Stomach (tissue), 9 donors: ENCODE data around the gene SNRNP25. TPM values are rescaled to one million over a fixed set of nuclear protein-coding genes. Genes with fewer than 3 reads are reported as not detected.

Experiments used
- DNase-seq, 2 donors: peaks; one replicate each; pipeline versions ENCODE4 v3.0.0 to v3.0.0-alpha.2; 2013 to 2019
- H3K27ac ChIP-seq, 5 donors: fragments of 200-600 bp in 4 of 5; sonication (generic) in 4 of 5; one replicate each; pipeline ENCODE4 v1.5.1; 2013 to 2019; ENCODE audit warnings: mild to moderate bottlenecking in 1 of 5, moderate library complexity in 1 of 5
- H3K27me3 ChIP-seq, 3 donors: fragments of 200-600 bp; sonication (generic); one replicate each; pipeline ENCODE4 v1.5.1; 2017 to 2019; ENCODE audit warnings: mixed run types in 1 of 3
- H3K36me3 ChIP-seq, 4 donors: fragments of 200-600 bp; sonication (generic); 1 replicate in 3 of 4; 2 replicates in 1 of 4; pipeline ENCODE4 v1.5.1; 2016 to 2019
- H3K4me1 ChIP-seq, 4 donors: fragments of 200-600 bp; sonication (generic); one replicate each; pipeline ENCODE4 v1.5.1; 2016 to 2019
- H3K4me3 ChIP-seq, 4 donors: fragments of 200-600 bp; sonication (generic) in 3 of 4; one replicate each; pipeline ENCODE4 v1.5.1; 2016 to 2019; ENCODE audit warnings: mild to moderate bottlenecking in 1 of 4
- H3K9me3 ChIP-seq, 4 donors: fragments of 200-600 bp; sonication (generic); one replicate each; pipeline ENCODE4 v1.5.1; 2016 to 2019
- EP300 ChIP-seq: sonication (generic); formaldehyde crosslinking; IDR thresholded peaks from one replicate; pipeline ENCODE4 v1.6.1; 2017; ENCODE audit warnings: antibody characterized with exemption
- POLR2A ChIP-seq, 4 donors: fragments of 450-650 bp; IDR thresholded peaks; one replicate each; pipeline ENCODE4 v1.6.1; 2016; ENCODE audit warnings: antibody characterized with exemption in 4 of 4, control low read depth in 2 of 4, mild to moderate bottlenecking in 1 of 4, moderate library complexity in 1 of 4
- POLR2AphosphoS5 ChIP-seq, 3 donors: sonication (generic); formaldehyde crosslinking; IDR thresholded peaks; one replicate each; pipeline ENCODE4 v1.6.1; 2016; ENCODE audit warnings: antibody characterized with exemption in 3 of 3
- WGBS, 5 donors: extraction: QIAGEN DNeasy Blood & Tissue Kit in 3 of 5; methylation state at CpG; one replicate each; pipeline versions ENCODE4 v1.1.5 to v1.1.7; 2013 to 2018; 5-methylcytosine and 5-hydroxymethylcytosine counted together
- intact Hi-C: fragments of 100-400 bp; cut with DNase I; formaldehyde crosslinking; loops from one replicate; pipeline ENCODE4 v1.15.1; 2023; ENCODE audit warnings: low total_unique reads
- polyA plus RNA-seq, 3 donors: library from polyadenylated mRNA; stranded (reverse); fragments of 200-250 nt; gene quantifications; one replicate each; pipeline ENCODE4 v1.2.3, GENCODE V29; 2013
- total RNA-seq, 5 donors: library from RNA; depleted of rRNA; stranded (reverse); fragments of >200 nt; gene quantifications; one replicate each; pipeline versions ENCODE4 v1.1.0 to v1.2.3, GENCODE V29; 2014 to 2016
- TF ChIP-seq, protein P1 (sequence below), 7 experiments: fragments of 450-650 bp in 4 of 7; fragments of 200-600 bp in 3 of 7; sonication (generic) in 3 of 7; IDR thresholded peaks; one replicate each; pipeline ENCODE4 v1.5.1; 2016 to 2019; ENCODE audit warnings: antibody characterized with exemption in 7 of 7, control low read depth in 2 of 7, mild to moderate bottlenecking in 1 of 7
- donor health status: healthy with polysubstance abuse.
- donor health status: Bipolar disorder and iron deficiency.
- donor health status: healthy.

The SNRNP25 gene
- total and polyA plus RNA-seq, 8 donors, result 2.3 to 40.2 (median 19.3) TPM

- Histone ChIP-seq H3K36me3 (peaks cover 61 to 76% (median 74%) of the 10 kb centered on the region in 4 donors), H3K27ac (no peak overlapping the region), H3K27me3 (no peaks in the 10 kb centered on the region), H3K9me3 (no peaks in the 10 kb centered on the region), H3K4me3 (no peak overlapping the region), H3K4me1 (peaks cover 5 to 21% (median 12%) of the 10 kb centered on the region in 4 donors)
- DNase-seq, result no peak
- WGBS, 5 donors, result 64 to 80% (median 77%) methylated on average over 6 to 8 of the region's 8 CpGs
- intact Hi-C loops, result no loop called here
- TF ChIP-seq POLR2AphosphoS5 (IDR thresholded peaks at IDR 0.05), result no peak
- TF ChIP-seq, protein P1, sequence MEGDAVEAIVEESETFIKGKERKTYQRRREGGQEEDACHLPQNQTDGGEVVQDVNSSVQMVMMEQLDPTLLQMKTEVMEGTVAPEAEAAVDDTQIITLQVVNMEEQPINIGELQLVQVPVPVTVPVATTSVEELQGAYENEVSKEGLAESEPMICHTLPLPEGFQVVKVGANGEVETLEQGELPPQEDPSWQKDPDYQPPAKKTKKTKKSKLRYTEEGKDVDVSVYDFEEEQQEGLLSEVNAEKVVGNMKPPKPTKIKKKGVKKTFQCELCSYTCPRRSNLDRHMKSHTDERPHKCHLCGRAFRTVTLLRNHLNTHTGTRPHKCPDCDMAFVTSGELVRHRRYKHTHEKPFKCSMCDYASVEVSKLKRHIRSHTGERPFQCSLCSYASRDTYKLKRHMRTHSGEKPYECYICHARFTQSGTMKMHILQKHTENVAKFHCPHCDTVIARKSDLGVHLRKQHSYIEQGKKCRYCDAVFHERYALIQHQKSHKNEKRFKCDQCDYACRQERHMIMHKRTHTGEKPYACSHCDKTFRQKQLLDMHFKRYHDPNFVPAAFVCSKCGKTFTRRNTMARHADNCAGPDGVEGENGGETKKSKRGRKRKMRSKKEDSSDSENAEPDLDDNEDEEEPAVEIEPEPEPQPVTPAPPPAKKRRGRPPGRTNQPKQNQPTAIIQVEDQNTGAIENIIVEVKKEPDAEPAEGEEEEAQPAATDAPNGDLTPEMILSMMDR (IDR thresholded peaks at IDR 0.05), result no peak
- TF ChIP-seq EP300, result no peak
- TF ChIP-seq POLR2A (IDR thresholded peaks at IDR 0.05), result no peak
Measured at GRCh38 chr16:57711-58110, 4.1 kb downstream of the SNRNP25 start.

GRCh38 chr16:58491-59439, 5.1 kb downstream of the SNRNP25 start:
- Histone ChIP-seq H3K27ac (no peak overlapping the region), H3K4me1 (peaks cover 5 to 16% (median 8%) of the 10 kb centered on the region in 4 donors), H3K36me3 (peaks cover 71 to 86% (median 85%) of the 10 kb centered on the region in 4 donors), H3K27me3 (no peaks in the 10 kb centered on the region), H3K4me3 (no peak overlapping the region), H3K9me3 (no peaks in the 10 kb centered on the region)
- DNase-seq, result no peak
- TF ChIP-seq POLR2A (IDR thresholded peaks at IDR 0.05) (no peak), POLR2AphosphoS5 (IDR thresholded peaks at IDR 0.05) (no peak), EP300 (no peak)
- TF ChIP-seq, protein P1 (IDR thresholded peaks at IDR 0.05), result no peak
- WGBS, 5 donors, result 81 to 84% (median 82%) methylated on average over 21 to 29 of the region's 29 CpGs
- intact Hi-C loops, result no loop called here

GRCh38 chr16:59440-60059, 5.9 kb downstream of the SNRNP25 start:
- no peaks in the 10 kb centered on the region for H3K27me3 ChIP-seq
- peaks cover 77 to 94% (median 92%) of the 10 kb centered on the region in 4 donors for H3K36me3 ChIP-seq
- intact Hi-C loops, result no loop called here
- no peak for DNase-seq
- H3K4me1 ChIP-seq, result peaks cover 0 to 10% (median 2%) of the 10 kb centered on the region in 4 donors
- WGBS, 5 donors, result 83 to 89% (median 87%) methylated on average over 12 to 14 of the region's 14 CpGs
- TF ChIP-seq, protein P1 (IDR thresholded peaks at IDR 0.05), result no peak
- TF ChIP-seq POLR2A (IDR thresholded peaks at IDR 0.05), result no peak
- no peak for TF ChIP-seq POLR2AphosphoS5 (IDR thresholded peaks at IDR 0.05)
- no peak for TF ChIP-seq EP300
- H3K27ac ChIP-seq, result no peak overlapping the region
- H3K9me3 ChIP-seq, result no peaks in the 10 kb centered on the region
- no peak overlapping the region for H3K4me3 ChIP-seq

DNA sequence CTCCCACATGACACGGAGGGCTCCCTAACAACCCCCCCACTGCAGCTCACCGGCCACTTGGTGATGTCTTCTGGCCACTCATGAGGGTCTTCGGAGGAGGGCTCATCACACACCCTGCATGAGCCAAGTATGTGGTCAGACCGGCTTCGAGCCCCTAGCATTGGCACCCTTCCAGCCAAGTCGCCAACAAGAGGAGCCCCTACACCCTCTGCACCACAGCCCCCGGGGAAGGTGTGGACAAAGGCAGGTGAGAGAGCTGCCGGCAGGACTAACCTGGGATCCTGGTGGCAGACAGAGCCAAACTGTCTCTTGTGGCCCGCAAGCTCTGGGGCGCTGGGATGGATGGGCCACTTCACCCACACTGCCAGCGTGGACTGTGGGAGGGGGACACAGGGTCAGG, 6.5 kb downstream of the SNRNP25 start:
- TF ChIP-seq POLR2A (IDR thresholded peaks at IDR 0.05) (no peak), POLR2AphosphoS5 (IDR thresholded peaks at IDR 0.05) (no peak), EP300 (no peak)
- TF ChIP-seq, protein P1 (IDR thresholded peaks at IDR 0.05), result no peak
- DNase-seq, result no peak
- H3K27ac ChIP-seq, result no peak overlapping the region
- intact Hi-C loops, result no loop called here
- 76 to 82% (median 82%) methylated on average over 11 of the region's 11 CpGs for WGBS, 5 donors
- no peaks in the 10 kb centered on the region for H3K9me3 ChIP-seq
- peaks cover 79 to 98% (median 96%) of the 10 kb centered on the region in 4 donors for H3K36me3 ChIP-seq
- peaks cover 0 to 5% (median 0%) of the 10 kb centered on the region in 4 donors for H3K4me1 ChIP-seq
- H3K4me3 ChIP-seq, result no peak overlapping the region
- no peaks in the 10 kb centered on the region for H3K27me3 ChIP-seq
